OCI-LY1 (cell line): Measurements from ENCODE around the gene LDLRAD4.

Experiments
- H2AFZ ChIP-seq: fragments of 200-600 bp; sonication (generic), shearing (Covaris generic); 2 replicates; pipeline ENCODE4 v1.6.0; 2014; ENCODE audit warnings: antibody characterized with exemption, mild to moderate bottlenecking, low read length
- H3F3A ChIP-seq: fragments of 200-600 bp; sonication (generic), shearing (Covaris generic); 2 replicates; pipeline ENCODE4 v1.6.0; 2014; ENCODE audit warnings: mild to moderate bottlenecking, antibody characterized with exemption, low read length, moderate library complexity; ENCODE audit not compliant: insufficient read depth
- H3K27ac ChIP-seq: fragments of 200-600 bp; sonication (generic); 2 replicates; pipeline ENCODE4 v1.5.1; 2014; ENCODE audit warnings: low read length, mixed run types, mild to moderate bottlenecking, low read depth; ENCODE audit not compliant: poor library complexity, severe bottlenecking
- H3K27me3 ChIP-seq: fragments of 200-600 bp; sonication (generic); 2 replicates; pipeline ENCODE4 v1.6.0; 2014; ENCODE audit warnings: antibody characterized with exemption, mild to moderate bottlenecking, low read length, moderate library complexity; ENCODE audit not compliant: insufficient read depth
- H3K36me3 ChIP-seq: fragments of 200-600 bp; sonication (generic); 2 replicates; pipeline ENCODE4 v1.6.1; 2014; ENCODE audit warnings: mild to moderate bottlenecking, antibody characterized with exemption, low read length, moderate library complexity, mixed read lengths; ENCODE audit not compliant: insufficient read depth
- H3K4me1 ChIP-seq: fragments of 200-600 bp; sonication (generic); 2 replicates; pipeline ENCODE4 v1.5.1; 2014; ENCODE audit warnings: mild to moderate bottlenecking, low read length, moderate library complexity; ENCODE audit not compliant: insufficient read depth, severe bottlenecking
- H3K4me2 ChIP-seq: fragments of 200-600 bp; sonication (generic), shearing (Covaris generic); 2 replicates; pipeline ENCODE4 v1.6.1; 2014; ENCODE audit warnings: low read length
- H3K4me3 ChIP-seq: fragments of 200-600 bp; sonication (generic); 2 replicates; pipeline ENCODE4 v1.5.1; 2014; ENCODE audit warnings: low read length, low read depth, mild to moderate bottlenecking, mixed read lengths; ENCODE audit not compliant: poor library complexity, severe bottlenecking
- H3K79me2 ChIP-seq: fragments of 200-600 bp; shearing (Covaris generic); 2 replicates; pipeline ENCODE4 v1.6.1; 2016; ENCODE audit warnings: mixed run types, low read length, mixed read lengths; ENCODE audit not compliant: insufficient read depth
- H3K9ac ChIP-seq: fragments of 200-600 bp; sonication (generic), shearing (Covaris generic); 2 replicates; pipeline ENCODE4 v1.6.1; 2014; ENCODE audit warnings: mild to moderate bottlenecking, low read length, mixed read lengths
- H3K9me2 ChIP-seq: fragments of 200-600 bp; sonication (generic), shearing (Covaris generic); 2 replicates; pipeline ENCODE4 v1.6.1; 2014; ENCODE audit warnings: low read depth, mild to moderate bottlenecking, low read length, mixed read lengths
- H3K9me3 ChIP-seq: fragments of 200-600 bp; shearing (Covaris generic); 2 replicates; pipeline ENCODE4 v1.6.1; 2014; ENCODE audit warnings: low read length, mixed read lengths
- H4K20me1 ChIP-seq: fragments of 200-600 bp; sonication (generic), shearing (Covaris generic); 2 replicates; pipeline ENCODE4 v1.6.0; 2016; ENCODE audit warnings: mild to moderate bottlenecking, low read length; ENCODE audit not compliant: insufficient read depth
- CTCF ChIP-seq: fragments of 200-600 bp; sonication (generic), shearing (Covaris generic); IDR thresholded peaks from 2 replicates; pipeline ENCODE4 v1.5.1; 2017; ENCODE audit warnings: mild to moderate bottlenecking, antibody characterized with exemption, low read length, moderate library complexity, mixed read lengths
- EZH2 ChIP-seq: fragments of 200-600 bp; sonication (generic), shearing (Covaris generic); IDR thresholded peaks from 2 replicates; pipeline ENCODE4 v1.8.0; 2017; ENCODE audit warnings: borderline replicate concordance, mixed run types, mild to moderate bottlenecking, antibody characterized with exemption, low read length, moderate library complexity, mixed read lengths

LDLRAD4 gene

GRCh38 chr18:13471971-13472628 lies 253.5 kb downstream of the LDLRAD4 start:
- H2AFZ ChIP-seq, result no peak overlapping the region
- H3K9me2 ChIP-seq, result no peaks in the 10 kb centered on the region
- no peak for TF ChIP-seq CTCF
- no peak for TF ChIP-seq EZH2
- peaks cover 20% of the 10 kb centered on the region for H3K36me3 ChIP-seq
- no peak overlapping the region for H3K4me3 ChIP-seq
- H3K79me2 ChIP-seq, result no peaks in the 10 kb centered on the region
- no peaks in the 10 kb centered on the region for H3F3A ChIP-seq
- peaks cover 18% of the 10 kb centered on the region for H3K4me1 ChIP-seq
- no peaks in the 10 kb centered on the region for H4K20me1 ChIP-seq
- peaks cover 9% of the 10 kb centered on the region for H3K9me3 ChIP-seq
- no peak overlapping the region for H3K27ac ChIP-seq
- no peak overlapping the region for H3K9ac ChIP-seq
- no peaks in the 10 kb centered on the region for H3K27me3 ChIP-seq
- H3K4me2 ChIP-seq, result no peak overlapping the region

GRCh38 chr18:13473751-13474150 lies 255.2 kb downstream of the LDLRAD4 start:
- Histone ChIP-seq H3K36me3 (peaks cover 22% of the 10 kb centered on the region; the same call in 1 of the 2 replicates), H3K4me3 (no peak overlapping the region), H4K20me1 (no peaks in the 10 kb centered on the region), H3F3A (no peaks in the 10 kb centered on the region), H3K27me3 (no peaks in the 10 kb centered on the region), H3K9me3 (0 out of 2 replicates have a peak, but pooled peaks cover 7% of the 10 kb centered on the region), H3K79me2 (no peaks in the 10 kb centered on the region), H3K9me2 (no peaks in the 10 kb centered on the region), H3K27ac (no peak overlapping the region), H3K9ac (no peak overlapping the region), H3K4me2 (no peak overlapping the region), H2AFZ (no peak overlapping the region), H3K4me1 (peaks cover 18% of the 10 kb centered on the region)
- no peak for TF ChIP-seq CTCF
- TF ChIP-seq EZH2, result no peak

- Histone ChIP-seq H4K20me1 (no peaks in the 10 kb centered on the region), H3K4me2 (no peak overlapping the region), H3K27me3 (no peaks in the 10 kb centered on the region), H3K79me2 (no peaks in the 10 kb centered on the region), H3F3A (no peaks in the 10 kb centered on the region), H3K36me3 (peaks cover 22% of the 10 kb centered on the region; the same call in 1 of the 2 replicates), H2AFZ (no peak overlapping the region), H3K27ac (no peak overlapping the region), H3K9me3 (0 out of 2 replicates have a peak, but pooled peaks cover 7% of the 10 kb centered on the region), H3K4me3 (no peak overlapping the region), H3K9ac (no peak overlapping the region), H3K9me2 (no peaks in the 10 kb centered on the region), H3K4me1 (peaks cover 18% of the 10 kb centered on the region)
- TF ChIP-seq EZH2 (no peak), CTCF (no peak)
These were observed 255.8 kb downstream of the LDLRAD4 start for GRCh38 chr18:13474336-13474735.
